OCI-LY7 (cell line): ENCODE results near the gene DCAF7. TPM values are rescaled to one million over a fixed set of nuclear protein-coding genes. Genes with fewer than 3 reads are reported as not detected.

Experiments used
- BruUV-seq: library from RNA; stranded (reverse); fragments of 400-500 nt; replicated peaks from 2 replicates; lab custom pipeline; 2021; lab: Mats Ljungman, UMichigan
- CTCF ChIA-PET: fragments of 300-600 bp; sonication (Branson Sonifier 250); formaldehyde crosslinking; loops from one replicate; lab custom pipeline; 2022; ENCODE audit warnings: antibody characterized with exemption; ENCODE audit not compliant: unreplicated experiment; lab: Charles Lee
- POLR2A ChIA-PET: fragments of 300-600 bp; sonication (Branson Sonifier 250); formaldehyde crosslinking; loops from one replicate; lab custom pipeline; 2022; ENCODE audit warnings: antibody characterized with exemption; lab: Charles Lee
- DNase-seq: peaks from one replicate; pipeline ENCODE4 v3.0.0-alpha.2; 2015; ENCODE audit warnings: low spot score
- H2AFZ ChIP-seq: fragments of 200-600 bp; sonication (generic), shearing (Covaris generic); 2 replicates; pipeline ENCODE4 v1.6.1; 2014; ENCODE audit warnings: mild to moderate bottlenecking, antibody characterized with exemption, low read length, moderate library complexity
- H3K27ac ChIP-seq: fragments of 200-600 bp; sonication (generic); 2 replicates; pipeline ENCODE4 v1.5.1; 2014; ENCODE audit warnings: mixed run types, low read depth, mild to moderate bottlenecking, moderate library complexity, low read length, inconsistent platforms; ENCODE audit not compliant: poor library complexity, severe bottlenecking
- H3K36me3 ChIP-seq: fragments of 200-600 bp; sonication (generic); 2 replicates; pipeline ENCODE4 v1.6.1; 2014; ENCODE audit warnings: mild to moderate bottlenecking, antibody characterized with exemption, low read length, moderate library complexity, mixed read lengths; ENCODE audit not compliant: insufficient read depth
- H3K4me1 ChIP-seq: fragments of 200-600 bp; sonication (generic); 2 replicates; pipeline ENCODE4 v1.5.1; 2014; ENCODE audit warnings: mild to moderate bottlenecking, low read length; ENCODE audit not compliant: insufficient read depth, poor library complexity, severe bottlenecking
- H3K4me2 ChIP-seq: fragments of 200-600 bp; sonication (generic); 2 replicates; pipeline ENCODE4 v1.6.1; 2014; ENCODE audit warnings: mild to moderate bottlenecking, low read length
- H3K4me3 ChIP-seq: fragments of 200-600 bp; sonication (generic); 2 replicates; pipeline ENCODE4 v1.5.1; 2014; ENCODE audit warnings: mild to moderate bottlenecking, low read depth, low read length; ENCODE audit not compliant: poor library complexity, severe bottlenecking
- H3K79me2 ChIP-seq: fragments of 200-600 bp; sonication (generic); 2 replicates; pipeline ENCODE4 v1.6.1; 2016; ENCODE audit warnings: low read depth, mild to moderate bottlenecking, low read length, moderate library complexity, mixed read lengths; ENCODE audit not compliant: insufficient read depth
- H3K9me2 ChIP-seq: fragments of 200-600 bp; sonication (generic); 2 replicates; pipeline ENCODE4 v1.6.1; 2016; ENCODE audit warnings: mild to moderate bottlenecking, low read length, mixed read lengths; ENCODE audit not compliant: insufficient read depth
- H3K9me3 ChIP-seq: fragments of 200-600 bp; sonication (generic); 2 replicates; pipeline ENCODE4 v1.6.1; 2014; ENCODE audit warnings: mild to moderate bottlenecking, mixed run types, low read length, mixed read lengths
- H4K20me1 ChIP-seq: fragments of 200-600 bp; sonication (generic); 2 replicates; pipeline ENCODE4 v1.6.1; 2014; ENCODE audit warnings: mild to moderate bottlenecking, antibody characterized with exemption, low read length, moderate library complexity, mixed read lengths; ENCODE audit not compliant: insufficient read depth
- EZH2phosphoT487 ChIP-seq: fragments of 200-600 bp; sonication (generic); IDR thresholded peaks from 2 replicates; pipeline ENCODE4 v1.6.1; 2018; ENCODE audit warnings: low read depth, borderline replicate concordance, mild to moderate bottlenecking, mixed run types, antibody characterized with exemption, low read length, moderate library complexity, mixed read lengths
- intact Hi-C: fragments of 100-400 bp; cut with micrococcal nuclease; formaldehyde crosslinking; loops from one replicate; pipeline ENCODE4 v1.10.0; 2022; ENCODE audit not compliant: unreplicated experiment
- total RNA-seq, 2 experiments: library from RNA; depleted of rRNA in 1 of 2; stranded (reverse); fragments of >200 nt in 1 of 2; shearing (Covaris generic) in 1 of 2; gene quantifications; 2 replicates each; pipeline ENCODE4 v1.2.3, GENCODE V29; 2014 to 2022
- TF ChIP-seq, protein P1 (sequence below): fragments of 200-600 bp; sonication (generic); conservative IDR thresholded peaks from 2 replicates; pipeline ENCODE4 v1.5.1; 2014; ENCODE audit warnings: mild to moderate bottlenecking, antibody characterized with exemption, low read length, moderate library complexity, mixed read lengths

The DCAF7 gene
- total RNA-seq, 2 experiments from 2014 or later: 46.4 to 121 TPM

DNA sequence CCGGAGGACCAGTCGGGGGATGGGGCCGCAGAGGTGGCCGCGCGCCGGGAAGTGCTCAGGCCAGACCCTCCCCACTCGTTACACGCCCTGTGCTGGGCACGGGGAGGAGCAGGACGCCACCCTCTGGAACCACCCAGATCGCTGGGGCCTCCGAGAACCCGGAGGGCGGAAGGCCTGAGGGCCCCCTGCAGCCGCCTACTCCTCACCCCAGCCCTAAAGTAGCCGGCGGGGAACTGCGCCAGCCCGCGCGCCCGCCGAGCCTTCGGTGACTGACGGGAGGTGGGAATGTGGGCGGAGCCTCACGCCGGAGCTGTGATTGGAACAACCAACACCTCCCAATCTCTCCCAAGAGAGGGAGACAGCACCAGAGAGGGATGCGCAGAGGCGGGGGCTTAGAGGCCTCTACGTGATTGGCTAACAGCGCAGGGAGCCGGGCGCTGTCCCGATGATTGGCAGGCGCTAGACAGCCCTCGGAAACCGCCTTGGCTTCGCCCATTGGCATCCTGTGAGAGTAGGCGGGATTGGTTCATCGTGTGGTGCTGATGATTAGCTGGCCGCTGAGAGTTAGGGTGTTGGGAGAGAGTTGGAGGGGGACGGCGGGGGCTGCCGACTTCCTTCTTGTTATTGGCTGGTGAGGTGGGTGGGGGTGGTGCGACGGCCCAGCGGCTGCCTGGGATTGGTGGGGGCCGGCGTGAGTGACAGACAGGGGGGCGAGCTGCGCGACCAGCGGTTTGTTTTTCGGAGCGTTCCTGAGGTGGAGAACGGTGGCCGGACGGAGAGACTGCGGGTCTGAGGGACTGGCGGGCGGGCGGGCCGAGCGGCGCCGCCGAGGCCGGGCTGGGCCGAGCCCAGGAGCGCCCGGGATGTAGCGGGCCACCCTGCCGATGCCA, 71.7 kb downstream of the DCAF7 start, which contains the start of gene MAP3K3:
MAP3K3 (plus strand) TSS at position 734 of the 890 bp plus-strand sequence. CDS start 343 bp downstream, outside the sequence.
- no peaks in the 10 kb centered on the region for H3K9me2 ChIP-seq
- H3K4me3 ChIP-seq: peak within 1 kb of the TSS; percentile 75
- no peaks in the 10 kb centered on the region for H3K9me3 ChIP-seq
- intact Hi-C loops: loop anchor here (1.0 to 10.0 kb wide), 4 partner anchors 71 to 153 kb away; partner anchors contain the start of genes CCDC47, DCAF7, DDX42 and STRADA
- TF ChIP-seq, protein P1, sequence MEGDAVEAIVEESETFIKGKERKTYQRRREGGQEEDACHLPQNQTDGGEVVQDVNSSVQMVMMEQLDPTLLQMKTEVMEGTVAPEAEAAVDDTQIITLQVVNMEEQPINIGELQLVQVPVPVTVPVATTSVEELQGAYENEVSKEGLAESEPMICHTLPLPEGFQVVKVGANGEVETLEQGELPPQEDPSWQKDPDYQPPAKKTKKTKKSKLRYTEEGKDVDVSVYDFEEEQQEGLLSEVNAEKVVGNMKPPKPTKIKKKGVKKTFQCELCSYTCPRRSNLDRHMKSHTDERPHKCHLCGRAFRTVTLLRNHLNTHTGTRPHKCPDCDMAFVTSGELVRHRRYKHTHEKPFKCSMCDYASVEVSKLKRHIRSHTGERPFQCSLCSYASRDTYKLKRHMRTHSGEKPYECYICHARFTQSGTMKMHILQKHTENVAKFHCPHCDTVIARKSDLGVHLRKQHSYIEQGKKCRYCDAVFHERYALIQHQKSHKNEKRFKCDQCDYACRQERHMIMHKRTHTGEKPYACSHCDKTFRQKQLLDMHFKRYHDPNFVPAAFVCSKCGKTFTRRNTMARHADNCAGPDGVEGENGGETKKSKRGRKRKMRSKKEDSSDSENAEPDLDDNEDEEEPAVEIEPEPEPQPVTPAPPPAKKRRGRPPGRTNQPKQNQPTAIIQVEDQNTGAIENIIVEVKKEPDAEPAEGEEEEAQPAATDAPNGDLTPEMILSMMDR: peak; percentile 52; the same call in 1 of the 2 replicates
- TF ChIP-seq EZH2phosphoT487: no peak
- no TSS peak for BruUV-seq
- H2AFZ ChIP-seq: peak within 1 kb of the TSS; percentile 74
- H4K20me1 ChIP-seq: no peaks in the 10 kb centered on the region
- H3K36me3 ChIP-seq: no peaks in the 10 kb centered on the region
- peaks cover 22% of the 10 kb centered on the region for H3K79me2 ChIP-seq
- POLR2A ChIA-PET: interaction anchor here (0.6 to 1.5 kb wide), 12 partner anchors 10 to 120 kb away, joined by 3 to 11 read pairs (median 4); no protein-coding TSS in a partner anchor
- peak; percentile 100 for DNase-seq
- peaks cover 26% of the 10 kb centered on the region for H3K4me1 ChIP-seq
- peak within 1 kb of the TSS; percentile 98 for H3K4me2 ChIP-seq
- peak within 1 kb of the TSS; percentile 43 for H3K27ac ChIP-seq
- CTCF ChIA-PET: interaction anchor here (0.6 to 1.2 kb wide), 3 partner anchors 10 to 524 kb away, joined by 3 to 5 read pairs (median 5); no protein-coding TSS in a partner anchor

DNA sequence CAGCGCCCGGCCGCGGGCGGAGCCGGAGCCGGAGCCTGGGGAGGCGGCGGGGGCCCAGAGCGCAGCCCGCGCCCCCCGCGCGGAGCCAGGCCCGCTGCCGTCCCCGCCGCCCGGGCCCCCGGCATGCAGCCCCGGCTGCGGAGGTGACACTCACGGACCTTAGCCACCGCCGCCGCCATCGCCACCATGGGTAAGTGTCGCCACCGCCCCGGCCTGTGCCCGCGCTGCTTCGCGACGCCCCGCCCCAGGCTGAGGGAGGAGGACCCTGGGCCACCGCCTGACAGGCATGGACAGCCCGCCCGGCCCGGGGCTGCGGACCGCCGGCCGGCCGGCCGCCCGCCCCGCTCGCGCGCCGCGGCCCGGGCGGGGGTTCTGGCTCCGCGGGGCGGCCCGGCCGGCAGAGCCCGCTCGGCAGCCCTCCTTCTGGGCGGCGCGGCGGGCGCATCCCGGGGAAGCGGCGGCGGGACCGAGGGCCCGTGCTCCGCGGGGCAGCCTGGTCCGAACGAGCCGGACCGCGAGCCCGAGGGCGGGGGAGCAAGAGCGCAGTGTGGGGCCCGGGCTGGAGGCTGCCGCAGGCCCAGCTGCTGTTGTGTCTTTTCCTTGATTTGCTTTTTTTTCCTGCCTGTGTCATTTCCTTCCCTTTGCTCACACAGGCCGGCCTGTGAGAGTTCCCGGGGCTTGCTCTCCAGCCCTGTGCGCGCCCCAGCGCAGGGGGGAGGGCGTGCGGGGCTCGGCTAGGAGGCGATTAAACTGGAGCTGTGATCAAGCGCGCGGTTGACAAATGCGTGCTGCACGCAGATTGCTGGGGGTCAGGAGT, 72.5 kb downstream of the DCAF7 start:
- H3K36me3 ChIP-seq: no peaks in the 10 kb centered on the region
- no peaks in the 10 kb centered on the region for H3K9me2 ChIP-seq
- H3K9me3 ChIP-seq: no peaks in the 10 kb centered on the region
- ChIA-PET CTCF (interaction anchor here (1.2 kb wide), 1 partner anchor 11 kb away, joined by 5 read pairs; no protein-coding TSS in a partner anchor), POLR2A (interaction anchor here (0.7 to 1.5 kb wide), 6 partner anchors 11 to 1513 kb away, joined by 3 to 11 read pairs (median 4); no protein-coding TSS in a partner anchor)
- peak overlapping the region; percentile 23 for H3K27ac ChIP-seq
- peaks cover 22% of the 10 kb centered on the region for H3K79me2 ChIP-seq
- H2AFZ ChIP-seq: peak overlapping the region; percentile 56; the same call in 1 of the 2 replicates
- TF ChIP-seq, protein P1: no peak
- TF ChIP-seq EZH2phosphoT487: no peak
- H4K20me1 ChIP-seq: no peaks in the 10 kb centered on the region
- H3K4me1 ChIP-seq: peaks cover 26% of the 10 kb centered on the region
- H3K4me3 ChIP-seq: peak overlapping the region; percentile 75
- DNase-seq: peak; percentile 55
- intact Hi-C loops: loop anchor here (1.0 to 10.0 kb wide), 4 partner anchors 72 to 152 kb away; partner anchors contain the start of genes CCDC47, DCAF7, DDX42 and STRADA
- H3K4me2 ChIP-seq: peak overlapping the region; percentile 98
- BruUV-seq: no TSS peak
